Gastrocnemius medialis (tissue), 4 donors: Measurements from ENCODE around the gene ANKS1B.

Experiments
- POLR2A ChIP-seq, 2 donors: fragments of 450-650 bp; IDR thresholded peaks; one replicate each; pipeline ENCODE4 v1.6.1; 2017; ENCODE audit warnings: antibody characterized with exemption in 2 of 2, mild to moderate bottlenecking in 2 of 2, moderate library complexity in 2 of 2
- TF ChIP-seq, protein P1 (sequence below), 5 experiments: fragments of 450-650 bp in 3 of 5; fragments of 200-600 bp in 2 of 5; sonication (generic) in 2 of 5; IDR thresholded peaks in 4 of 5; conservative IDR thresholded peaks in 1 of 5; 1 replicate in 4 of 5; 2 replicates in 1 of 5; pipeline ENCODE4 v1.5.1; 2016 to 2019; ENCODE audit warnings: antibody characterized with exemption in 5 of 5, mild to moderate bottlenecking in 3 of 5, moderate library complexity in 3 of 5

DNA sequence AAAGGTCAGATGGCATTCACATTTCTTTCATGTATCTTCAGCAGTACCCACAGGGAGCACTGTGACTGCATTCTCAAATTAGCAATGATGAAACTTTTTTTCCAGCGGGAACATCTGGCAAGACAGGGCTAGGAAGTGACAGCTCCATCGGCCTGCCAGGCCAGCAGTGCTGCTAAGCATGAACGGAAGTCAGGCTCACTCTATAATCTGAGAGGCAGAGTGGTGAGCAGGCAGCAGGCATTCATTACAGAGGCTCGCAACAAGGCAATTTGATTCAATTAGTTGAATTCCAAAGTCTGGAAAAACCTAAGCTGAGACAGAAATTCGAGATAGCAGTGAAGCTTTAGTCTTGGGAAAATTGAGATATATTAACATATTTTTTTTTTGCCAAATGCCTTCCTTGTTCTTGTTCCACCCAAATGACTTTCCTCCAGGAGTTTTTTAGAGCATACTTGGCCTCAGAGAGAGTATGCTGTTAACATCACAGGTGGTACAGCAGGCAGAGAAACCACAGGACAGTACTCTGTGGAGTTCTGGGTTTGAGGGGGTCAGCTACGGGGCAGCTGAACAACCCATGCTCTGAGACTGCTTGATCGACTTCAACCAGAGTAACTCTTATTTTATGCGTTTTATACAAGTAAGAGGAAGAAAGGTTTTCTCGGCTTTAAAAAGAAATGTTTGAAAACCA is 924.8 kb downstream of the ANKS1B start:
- TF ChIP-seq, protein P1, sequence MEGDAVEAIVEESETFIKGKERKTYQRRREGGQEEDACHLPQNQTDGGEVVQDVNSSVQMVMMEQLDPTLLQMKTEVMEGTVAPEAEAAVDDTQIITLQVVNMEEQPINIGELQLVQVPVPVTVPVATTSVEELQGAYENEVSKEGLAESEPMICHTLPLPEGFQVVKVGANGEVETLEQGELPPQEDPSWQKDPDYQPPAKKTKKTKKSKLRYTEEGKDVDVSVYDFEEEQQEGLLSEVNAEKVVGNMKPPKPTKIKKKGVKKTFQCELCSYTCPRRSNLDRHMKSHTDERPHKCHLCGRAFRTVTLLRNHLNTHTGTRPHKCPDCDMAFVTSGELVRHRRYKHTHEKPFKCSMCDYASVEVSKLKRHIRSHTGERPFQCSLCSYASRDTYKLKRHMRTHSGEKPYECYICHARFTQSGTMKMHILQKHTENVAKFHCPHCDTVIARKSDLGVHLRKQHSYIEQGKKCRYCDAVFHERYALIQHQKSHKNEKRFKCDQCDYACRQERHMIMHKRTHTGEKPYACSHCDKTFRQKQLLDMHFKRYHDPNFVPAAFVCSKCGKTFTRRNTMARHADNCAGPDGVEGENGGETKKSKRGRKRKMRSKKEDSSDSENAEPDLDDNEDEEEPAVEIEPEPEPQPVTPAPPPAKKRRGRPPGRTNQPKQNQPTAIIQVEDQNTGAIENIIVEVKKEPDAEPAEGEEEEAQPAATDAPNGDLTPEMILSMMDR (IDR thresholded peaks at IDR 0.05 in 4 of 5, conservative IDR thresholded peaks at IDR 0.05 in 1 of 5) = no peak
- TF ChIP-seq POLR2A (IDR thresholded peaks at IDR 0.05) = no peak
